Nephron (organoid): Measurements from ENCODE around the gene FHDC1.

Source experiments
- H3K27ac Mint-ChIP-seq, 3 experiments: 2 replicates each; pipeline ENCODE4 v1.8.0; 2020; ENCODE audit warnings: mixed read lengths in 3 of 3, mild to moderate bottlenecking in 2 of 3, moderate library complexity in 1 of 3
- H3K27me3 Mint-ChIP-seq: 2 replicates; pipeline ENCODE4 v1.8.0; 2021; ENCODE audit warnings: low read depth, mild to moderate bottlenecking, moderate library complexity, mixed read lengths
- H3K36me3 Mint-ChIP-seq: 2 replicates; pipeline ENCODE4 v1.8.0; 2020; ENCODE audit warnings: low read depth, mixed read lengths
- H3K4me1 Mint-ChIP-seq: 2 replicates; pipeline ENCODE4 v1.8.0; 2020; ENCODE audit warnings: mixed read lengths
- H3K4me3 Mint-ChIP-seq, 3 experiments: 2 replicates each; pipeline ENCODE4 v1.8.0; 2020; ENCODE audit warnings: mild to moderate bottlenecking in 3 of 3, mixed read lengths in 3 of 3, moderate library complexity in 2 of 3
- H3K9me3 Mint-ChIP-seq: 2 replicates; pipeline ENCODE4 v1.8.0; 2020; ENCODE audit warnings: mixed read lengths
- TF ChIP-seq, protein P1 (sequence below), 3 experiments: fragments of 200-600 bp; sonication (generic); IDR thresholded peaks; one replicate each; pipeline ENCODE4 v1.5.0; 2021; ENCODE audit warnings: antibody characterized with exemption in 3 of 3; ENCODE audit not compliant: unreplicated experiment in 3 of 3

FHDC1 gene

GRCh38 chr4:152956650-152957436, 20.7 kb downstream of the FHDC1 start:
- peaks cover 7% of the 10 kb centered on the region for H3K27me3 Mint-ChIP-seq
- H3K4me3 Mint-ChIP-seq, result no peak overlapping the region
- H3K9me3 Mint-ChIP-seq, result no peaks in the 10 kb centered on the region
- H3K27ac Mint-ChIP-seq, result peak overlapping the region in 2 of 3 experiments; percentile 53 to 87
- TF ChIP-seq, protein P1, sequence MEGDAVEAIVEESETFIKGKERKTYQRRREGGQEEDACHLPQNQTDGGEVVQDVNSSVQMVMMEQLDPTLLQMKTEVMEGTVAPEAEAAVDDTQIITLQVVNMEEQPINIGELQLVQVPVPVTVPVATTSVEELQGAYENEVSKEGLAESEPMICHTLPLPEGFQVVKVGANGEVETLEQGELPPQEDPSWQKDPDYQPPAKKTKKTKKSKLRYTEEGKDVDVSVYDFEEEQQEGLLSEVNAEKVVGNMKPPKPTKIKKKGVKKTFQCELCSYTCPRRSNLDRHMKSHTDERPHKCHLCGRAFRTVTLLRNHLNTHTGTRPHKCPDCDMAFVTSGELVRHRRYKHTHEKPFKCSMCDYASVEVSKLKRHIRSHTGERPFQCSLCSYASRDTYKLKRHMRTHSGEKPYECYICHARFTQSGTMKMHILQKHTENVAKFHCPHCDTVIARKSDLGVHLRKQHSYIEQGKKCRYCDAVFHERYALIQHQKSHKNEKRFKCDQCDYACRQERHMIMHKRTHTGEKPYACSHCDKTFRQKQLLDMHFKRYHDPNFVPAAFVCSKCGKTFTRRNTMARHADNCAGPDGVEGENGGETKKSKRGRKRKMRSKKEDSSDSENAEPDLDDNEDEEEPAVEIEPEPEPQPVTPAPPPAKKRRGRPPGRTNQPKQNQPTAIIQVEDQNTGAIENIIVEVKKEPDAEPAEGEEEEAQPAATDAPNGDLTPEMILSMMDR (IDR thresholded peaks at IDR 0.05; ENCODE audit: unreplicated experiment in 3 of 3), result no peak
- H3K36me3 Mint-ChIP-seq, result no peaks in the 10 kb centered on the region
- H3K4me1 Mint-ChIP-seq, result peaks cover 32% of the 10 kb centered on the region

DNA sequence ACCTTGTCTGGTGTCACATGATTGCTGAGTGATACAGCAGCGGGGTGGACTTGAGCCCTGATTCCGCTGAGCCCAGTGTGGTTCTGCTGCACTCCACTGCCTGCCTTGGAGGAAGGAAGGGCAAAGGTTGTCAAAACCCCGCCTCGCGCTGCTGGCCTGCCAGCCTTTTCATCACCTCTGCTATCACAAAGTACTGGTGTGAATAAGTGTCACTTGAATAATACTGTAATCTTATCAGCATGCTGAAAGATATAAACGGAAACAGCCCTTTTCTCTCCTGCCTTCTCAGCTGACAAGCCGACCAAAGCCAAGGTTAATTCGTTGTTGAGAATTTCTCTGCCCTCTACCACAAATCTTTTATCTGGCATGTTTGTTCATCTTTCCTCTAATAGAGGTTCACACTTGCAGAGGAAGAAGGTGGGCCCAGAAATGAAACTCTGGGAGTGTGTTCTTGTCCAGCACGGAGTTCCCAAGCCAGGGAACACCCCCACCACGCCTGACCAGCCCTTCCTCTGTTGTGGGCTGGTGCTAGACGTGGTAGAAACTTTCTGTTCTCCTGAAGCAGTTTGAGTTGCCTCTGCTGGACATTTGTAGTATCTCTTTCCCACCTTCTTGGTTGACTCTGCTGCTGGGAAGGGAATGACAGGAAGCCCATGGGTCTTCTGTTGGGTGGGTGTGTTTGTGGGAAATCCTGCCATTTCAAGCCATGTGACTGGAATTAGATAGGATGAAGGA, 21.5 kb downstream of the FHDC1 start:
- H3K27me3 Mint-ChIP-seq, result peaks cover 7% of the 10 kb centered on the region
- H3K9me3 Mint-ChIP-seq, result no peaks in the 10 kb centered on the region

GRCh38 chr4:152959080-152959479, 23.0 kb downstream of the FHDC1 start:
- Mint-ChIP-seq H3K4me1 (peaks cover 27% of the 10 kb centered on the region), H3K9me3 (no peaks in the 10 kb centered on the region), H3K36me3 (no peaks in the 10 kb centered on the region)

More for the DNA sequence above, 21.5 kb downstream of the FHDC1 start:
- peak overlapping the region; percentile 4 to 87 (median 61) for H3K27ac Mint-ChIP-seq
- TF ChIP-seq, protein P1 (IDR thresholded peaks at IDR 0.05; ENCODE audit: unreplicated experiment in 3 of 3), result no peak
- H3K4me1 Mint-ChIP-seq, result peaks cover 27% of the 10 kb centered on the region
- no peak overlapping the region for H3K4me3 Mint-ChIP-seq
- H3K36me3 Mint-ChIP-seq, result no peaks in the 10 kb centered on the region

DNA sequence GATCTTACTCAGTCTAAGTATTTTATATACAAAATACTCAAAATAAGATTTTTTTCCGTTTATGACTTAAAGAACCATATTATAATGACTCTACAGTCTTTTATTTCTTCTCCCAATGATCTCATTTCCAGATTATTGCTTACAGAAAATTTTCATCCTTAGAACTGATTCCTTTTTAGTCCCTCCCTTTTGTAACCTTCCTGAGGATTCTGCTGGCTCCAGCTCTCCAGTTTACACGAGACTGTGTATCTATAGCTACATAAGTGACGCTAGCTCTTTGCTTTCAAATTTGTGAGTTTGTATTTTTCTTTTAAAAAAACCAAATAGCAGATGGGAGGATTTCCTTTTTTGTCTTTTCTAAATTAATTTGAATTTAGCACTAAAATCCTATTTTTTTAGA, 24.0 kb downstream of the FHDC1 start:
- TF ChIP-seq, protein P1 (IDR thresholded peaks at IDR 0.05; ENCODE audit: unreplicated experiment in 3 of 3), result no peak
- H3K36me3 Mint-ChIP-seq, result no peaks in the 10 kb centered on the region
- H3K4me3 Mint-ChIP-seq, result no peak overlapping the region
- H3K27ac Mint-ChIP-seq, result no peak overlapping the region
- H3K9me3 Mint-ChIP-seq, result no peaks in the 10 kb centered on the region
- peaks cover 32% of the 10 kb centered on the region for H3K4me1 Mint-ChIP-seq
- H3K27me3 Mint-ChIP-seq, result peaks cover 11% of the 10 kb centered on the region

More at GRCh38 chr4:152959080-152959479, 23.0 kb downstream of the FHDC1 start:
- TF ChIP-seq, protein P1 (IDR thresholded peaks at IDR 0.05; ENCODE audit: unreplicated experiment in 3 of 3), result no peak
- Mint-ChIP-seq H3K27ac (no peak overlapping the region), H3K27me3 (peaks cover 11% of the 10 kb centered on the region), H3K4me3 (no peak overlapping the region)

- peaks cover 25% of the 10 kb centered on the region for H3K4me1 Mint-ChIP-seq
- H3K27me3 Mint-ChIP-seq, result peaks cover 11% of the 10 kb centered on the region
- no peaks in the 10 kb centered on the region for H3K9me3 Mint-ChIP-seq
- no peak overlapping the region for H3K27ac Mint-ChIP-seq
- TF ChIP-seq, protein P1 (IDR thresholded peaks at IDR 0.05; ENCODE audit: unreplicated experiment in 3 of 3), result no peak
- H3K4me3 Mint-ChIP-seq, result no peak overlapping the region
- no peaks in the 10 kb centered on the region for H3K36me3 Mint-ChIP-seq
Measured at GRCh38 chr4:152961014-152961772, 25.1 kb downstream of the FHDC1 start.
